GM19468 (cell line): Measurements from ENCODE around the gene DTD1.

Experiments used
- ATAC-seq: cut with Tn5 transposase; IDR thresholded peaks from one replicate; pipeline ENCODE4 v1.9.1; 2021; ENCODE audit warnings: mild to moderate bottlenecking, moderate library complexity, moderate number of reproducible peaks; ENCODE audit not compliant: unreplicated experiment; ENCODE audit errors: extremely low read depth

Gene DTD1

GRCh38 chr20:18613553-18613952, 25.7 kb downstream of the DTD1 start:
- ATAC-seq, result no peak

GRCh38 chr20:18614244-18614643, 26.4 kb downstream of the DTD1 start:
- ATAC-seq, result no peak

GRCh38 chr20:18615020-18615650, 27.3 kb downstream of the DTD1 start:
- no peak for ATAC-seq

GRCh38 chr20:18621004-18621403, 33.1 kb downstream of the DTD1 start:
- ATAC-seq, result no peak

- no peak for ATAC-seq
Observed at GRCh38 chr20:18623156-18623910, 35.5 kb downstream of the DTD1 start.

- no peak for ATAC-seq
Observed at GRCh38 chr20:18624948-18625347, 37.1 kb downstream of the DTD1 start.

GRCh38 chr20:18625907-18626655, 38.2 kb downstream of the DTD1 start:
- ATAC-seq, result no peak

- ATAC-seq, result no peak
Observed at GRCh38 chr20:18628330-18628920, 40.6 kb downstream of the DTD1 start.

- ATAC-seq, result peak; percentile 48
Observed at GRCh38 chr20:18632196-18632789, 44.4 kb downstream of the DTD1 start.

- no peak for ATAC-seq
Observed at GRCh38 chr20:18633411-18633810, 45.6 kb downstream of the DTD1 start.

- no peak for ATAC-seq
Observed at GRCh38 chr20:18634501-18634900, 46.6 kb downstream of the DTD1 start.

GRCh38 chr20:18635380-18635779, 47.5 kb downstream of the DTD1 start:
- no peak for ATAC-seq

GRCh38 chr20:18637224-18637623, 49.4 kb downstream of the DTD1 start:
- ATAC-seq, result no peak

GRCh38 chr20:18638768-18639167, 50.9 kb downstream of the DTD1 start:
- ATAC-seq, result no peak

- no peak for ATAC-seq
Observed at GRCh38 chr20:18639501-18639979, 51.7 kb downstream of the DTD1 start.

GRCh38 chr20:18645196-18645745, 57.4 kb downstream of the DTD1 start:
- ATAC-seq, result no peak

GRCh38 chr20:18645851-18646250, 58.0 kb downstream of the DTD1 start:
- ATAC-seq, result no peak

- no peak for ATAC-seq
Observed at GRCh38 chr20:18647777-18648176, 59.9 kb downstream of the DTD1 start.

GRCh38 chr20:18650224-18650623, 62.4 kb downstream of the DTD1 start:
- no peak for ATAC-seq
